Activated CD4-positive, CD25-positive, alpha-beta regulatory T cell treated with anti-CD3 and anti-CD28 coated beads, Interleukin-2, amount 50 U/mL, for 16 hours (primary cell): ENCODE data around the gene TLX3.
"Not testable (repeated sequence)": the region's sequence is repeated elsewhere in the genome, so short reads cannot be mapped to it uniquely, and the experiment has no call there.

Source experiments
- DNase-seq: peaks from one replicate; pipeline ENCODE4 v3.0.0-alpha.2; 2020; ENCODE audit warnings: low read depth, low spot score

The TLX3 gene

GRCh38 chr5:171323806-171324632, 15.0 kb downstream of the TLX3 start:
- no peak for DNase-seq

- DNase-seq = no peak
Measured at GRCh38 chr5:171330021-171330420, 21.0 kb downstream of the TLX3 start.

GRCh38 chr5:171335616-171336015, 26.6 kb downstream of the TLX3 start:
- no peak for DNase-seq

- no peak for DNase-seq
Measured at GRCh38 chr5:171336521-171337209, 27.6 kb downstream of the TLX3 start.

DNA sequence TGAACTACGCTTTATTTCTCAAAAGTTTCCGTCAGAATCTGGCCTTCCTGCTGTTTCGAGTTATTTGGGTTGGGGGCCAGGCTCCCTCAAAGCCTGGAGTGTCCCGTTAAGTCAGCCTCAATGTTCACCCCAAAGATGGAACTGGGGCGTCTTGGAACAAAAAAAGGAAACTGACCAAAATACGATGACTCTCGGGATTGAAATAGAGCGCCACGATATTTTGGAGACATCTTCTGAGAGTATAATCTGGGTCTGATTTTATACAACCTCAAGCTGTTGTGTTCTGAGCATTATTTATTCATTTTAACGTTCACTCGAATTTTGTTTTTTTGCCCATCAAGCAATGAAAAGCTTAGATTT, 28.1 kb downstream of the TLX3 start:
- no peak for DNase-seq

GRCh38 chr5:171340042-171340441, 31.0 kb downstream of the TLX3 start:
- DNase-seq = no peak

GRCh38 chr5:171340491-171340890, 31.4 kb downstream of the TLX3 start:
- no peak for DNase-seq

DNA sequence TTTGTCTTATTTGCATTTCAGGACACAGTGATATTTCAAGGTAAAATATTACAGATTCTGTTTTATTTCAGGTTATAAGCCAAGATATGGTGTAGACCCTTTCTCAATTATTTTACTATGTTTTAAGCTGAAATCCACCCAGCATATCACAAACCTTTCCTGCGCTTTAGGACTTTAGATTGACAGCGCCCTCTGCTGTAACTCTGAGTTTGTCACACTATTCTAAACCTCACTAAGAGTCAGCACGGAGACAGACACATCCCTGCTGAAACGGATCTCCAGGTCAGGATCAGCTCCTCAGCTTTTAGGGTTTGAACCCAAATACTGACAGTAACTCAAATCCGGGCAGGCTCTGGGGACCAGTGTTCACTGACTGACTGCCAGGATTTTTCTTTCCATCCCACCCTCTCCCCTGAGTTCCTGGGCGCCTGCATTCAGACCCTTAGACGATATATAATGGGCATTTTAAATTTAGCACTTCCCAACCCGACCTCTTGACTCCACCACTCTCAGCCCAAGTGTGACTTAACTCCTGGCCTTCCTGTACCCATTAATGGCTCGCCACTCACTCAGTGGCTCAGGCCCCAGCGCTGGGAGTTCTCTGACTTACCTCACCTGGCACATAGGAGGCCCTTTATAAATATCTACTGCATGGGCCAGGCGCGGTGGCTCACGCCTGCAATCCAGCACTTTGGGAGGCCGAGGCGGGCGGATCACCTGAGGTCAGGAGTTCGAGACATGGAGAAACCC, 33.5 kb downstream of the TLX3 start:
- no peak for DNase-seq

DNA sequence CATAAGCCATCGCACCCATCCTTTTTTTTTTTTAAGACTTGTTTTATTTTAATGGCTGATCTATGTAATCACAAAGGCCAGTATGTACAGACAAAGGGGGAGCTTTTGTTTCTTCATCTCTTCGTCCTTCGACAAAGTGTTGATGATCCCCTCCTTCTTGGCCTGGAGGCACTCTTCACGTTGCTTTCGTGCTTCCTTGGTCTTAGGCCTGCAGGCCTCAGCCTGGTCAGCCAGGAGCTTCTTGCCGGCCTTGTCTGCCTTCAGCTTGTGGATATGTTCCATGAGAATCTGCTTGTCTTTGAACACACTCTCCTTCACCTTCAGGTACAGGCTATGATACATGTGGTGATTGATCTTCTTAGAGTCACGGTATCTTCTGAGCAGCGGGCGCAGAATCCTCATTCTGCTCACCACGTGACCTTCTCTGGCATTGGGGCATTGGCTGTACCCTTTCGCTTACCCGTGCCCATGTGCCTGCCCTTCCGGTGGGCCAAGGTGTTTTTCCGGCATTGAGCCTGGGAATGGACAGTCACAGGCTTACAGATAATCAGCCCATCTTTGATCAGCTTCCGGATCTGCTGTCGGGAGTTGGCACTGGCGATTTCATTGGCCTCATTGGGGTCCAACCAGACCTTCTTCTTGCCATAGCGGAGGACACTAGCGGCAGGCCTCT, 36.0 kb downstream of the TLX3 start:
- no peak for DNase-seq

GRCh38 chr5:171351536-171352073, 42.6 kb downstream of the TLX3 start:
- no peak for DNase-seq

GRCh38 chr5:171355302-171355724, 46.3 kb downstream of the TLX3 start:
- DNase-seq = no peak

DNA sequence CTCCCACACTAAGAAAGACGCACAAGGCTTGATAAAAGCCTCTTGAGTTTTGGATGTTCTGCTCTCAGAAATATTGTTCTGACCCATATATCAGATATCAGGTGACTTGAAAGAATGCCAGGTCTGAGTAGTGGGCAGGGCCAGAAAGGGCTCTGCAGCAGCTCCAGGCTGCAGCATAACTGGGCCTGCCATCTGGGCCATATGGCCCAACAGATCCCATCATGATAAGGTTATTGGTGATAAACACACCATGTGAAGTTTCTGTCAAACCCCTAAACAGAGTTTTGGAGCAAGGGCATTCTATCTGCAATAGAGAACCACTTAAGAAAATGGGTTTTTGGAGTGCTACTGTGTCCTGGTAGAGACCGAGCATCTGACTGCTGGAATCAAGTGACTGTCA, 48.8 kb downstream of the TLX3 start:
- DNase-seq = no peak

DNA sequence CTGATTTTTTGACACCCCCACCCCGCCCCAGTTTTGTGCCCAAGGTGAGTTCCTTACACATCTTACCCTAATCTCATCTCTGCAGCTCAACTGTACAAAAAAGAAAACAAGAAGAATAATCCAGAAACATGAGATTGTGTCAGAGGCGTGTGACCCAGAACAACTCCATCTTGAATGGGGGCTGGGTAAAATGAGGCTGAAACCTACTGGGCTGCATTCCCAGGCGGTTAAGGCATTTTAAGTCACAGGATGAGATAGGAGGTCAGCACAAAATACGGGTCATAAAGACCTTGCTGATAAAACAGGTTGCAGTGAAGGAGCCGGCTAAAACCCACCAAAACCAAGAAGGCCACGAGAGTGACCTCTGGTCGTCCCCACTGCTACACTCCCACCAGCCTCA, 52.1 kb downstream of the TLX3 start:
- DNase-seq = not testable (repeated sequence)
